Stimulated activated CD4-positive, alpha-beta T cell treated with anti-CD3 and anti-CD28 coated beads, Interleukin-2, amount 100 ng/mL, for 4 hours (primary cell): Measurements from ENCODE around the gene SNX10.

ENCODE experiments used
- DNase-seq: peaks from one replicate; pipeline ENCODE4 v3.0.0-alpha.2; 2020; ENCODE audit warnings: low read depth

Gene SNX10

DNA sequence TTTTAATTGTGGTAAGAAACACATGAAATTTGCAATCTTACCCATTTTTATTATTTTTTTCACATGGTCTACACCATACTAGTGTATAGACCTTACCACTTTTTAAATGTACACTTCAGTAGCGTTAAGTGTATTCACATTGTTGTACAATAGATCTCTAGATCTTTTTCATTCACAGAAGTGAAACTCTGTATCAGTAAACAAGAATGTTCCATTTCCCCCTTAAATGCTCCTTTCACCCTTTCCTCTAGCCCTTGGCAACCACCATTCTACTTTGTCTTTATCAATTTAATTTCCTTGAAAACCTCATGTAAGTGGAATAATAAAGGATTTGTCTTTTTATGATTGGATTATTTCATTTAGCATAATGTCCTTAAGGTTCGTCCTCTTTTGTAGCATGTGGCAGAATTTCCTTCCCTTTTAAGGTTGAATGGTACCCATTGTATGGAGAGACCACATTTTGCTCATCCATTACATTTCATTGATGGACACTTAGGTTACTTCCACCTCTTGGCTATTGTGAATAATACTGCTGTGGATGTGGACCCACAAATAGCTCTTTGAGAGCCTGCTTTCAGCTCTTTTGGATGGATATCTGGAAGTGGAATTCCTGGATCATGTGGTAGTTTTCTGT lies 45.7 kb downstream of the SNX10 start:
- no peak for DNase-seq

DNA sequence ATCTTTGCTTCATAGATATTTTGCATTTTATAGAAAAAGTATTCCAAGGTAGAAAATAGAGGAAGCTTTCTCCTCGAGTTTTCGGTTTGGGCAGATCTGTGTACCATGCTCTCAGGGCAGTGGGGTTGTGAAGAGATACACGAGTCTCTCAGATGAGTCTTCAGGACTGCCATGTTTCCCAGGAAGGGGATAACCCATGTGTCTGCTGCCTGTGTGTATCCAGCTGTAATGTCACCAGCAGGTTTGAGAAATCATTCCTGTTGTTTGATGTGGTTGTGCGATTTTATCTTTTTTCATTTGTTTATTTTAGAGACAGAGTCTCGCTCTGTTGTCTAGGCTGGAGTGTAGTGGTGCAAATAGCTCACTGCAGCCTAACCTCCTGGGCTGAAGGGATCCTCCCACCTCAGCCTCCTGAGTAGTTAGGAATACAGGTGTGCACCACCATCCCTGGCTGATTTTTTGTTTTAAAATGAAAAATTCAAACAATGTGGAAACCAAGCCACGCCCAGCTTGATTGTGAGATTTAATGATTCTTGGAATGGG lies 48.9 kb downstream of the SNX10 start:
- DNase-seq = no peak

DNA sequence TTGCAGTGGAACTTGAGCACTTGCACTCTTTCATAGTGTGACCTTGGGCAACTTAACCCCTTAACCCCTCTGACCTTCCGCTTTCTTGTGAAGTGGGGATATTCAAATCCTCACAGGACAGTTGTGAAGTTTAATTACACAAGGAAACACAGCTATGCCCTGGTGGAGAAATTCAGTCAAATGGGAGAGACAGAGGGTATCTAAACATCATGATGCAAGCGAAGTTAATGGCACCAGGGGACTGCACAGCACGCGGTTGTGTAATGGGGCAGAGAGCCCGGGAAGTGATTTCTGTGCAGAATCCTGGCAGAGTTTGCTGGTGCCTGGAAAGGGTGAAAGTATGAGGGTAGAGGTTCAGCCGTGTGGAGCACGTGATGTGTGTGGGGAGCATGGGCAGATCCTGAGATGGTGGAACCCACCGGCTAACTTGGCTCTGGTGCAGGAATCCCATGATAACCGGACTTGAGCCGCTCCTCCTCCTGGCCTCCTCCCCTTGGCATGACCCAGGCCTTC lies 51.7 kb downstream of the SNX10 start:
- no peak for DNase-seq

DNA sequence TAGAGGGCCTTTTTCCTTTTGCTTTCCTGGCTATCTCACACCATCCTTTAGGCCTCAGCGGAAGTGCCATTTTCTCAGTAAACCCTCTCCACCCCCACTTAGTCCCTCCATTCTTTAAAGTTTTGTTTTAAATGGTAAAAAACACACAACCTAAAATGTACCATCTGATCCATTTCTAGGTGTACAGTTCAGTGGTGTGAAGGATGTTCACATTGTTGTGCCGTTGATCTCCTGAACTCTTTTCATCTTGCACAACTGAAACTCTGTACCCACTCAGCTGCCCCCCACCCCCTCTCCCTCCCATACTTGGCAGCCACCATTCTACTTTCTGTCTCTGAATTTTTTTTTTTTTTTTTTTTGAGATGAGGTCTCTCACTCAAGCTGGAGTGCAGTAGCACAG lies 52.2 kb downstream of the SNX10 start:
- no peak for DNase-seq

DNA sequence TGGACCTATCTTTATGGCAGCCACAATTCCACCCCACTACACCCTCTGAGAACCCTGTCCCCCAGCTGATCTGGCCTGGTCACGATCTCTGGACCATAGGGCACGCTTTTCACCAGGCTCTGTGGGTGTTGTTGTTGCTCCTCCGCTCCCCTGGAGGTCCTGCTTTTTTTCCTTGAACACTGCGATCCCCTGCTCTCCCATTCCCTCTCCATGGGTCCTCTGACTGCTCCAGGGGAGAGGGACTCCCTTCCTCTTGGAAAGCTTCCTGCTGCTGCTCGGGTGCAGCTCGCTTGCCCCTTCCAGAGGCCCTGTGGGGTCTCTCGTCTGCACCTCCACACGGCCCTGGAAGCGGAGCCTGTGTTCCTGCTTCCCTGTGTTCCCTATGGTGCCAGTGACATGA lies 53.5 kb downstream of the SNX10 start:
- no peak for DNase-seq

DNA sequence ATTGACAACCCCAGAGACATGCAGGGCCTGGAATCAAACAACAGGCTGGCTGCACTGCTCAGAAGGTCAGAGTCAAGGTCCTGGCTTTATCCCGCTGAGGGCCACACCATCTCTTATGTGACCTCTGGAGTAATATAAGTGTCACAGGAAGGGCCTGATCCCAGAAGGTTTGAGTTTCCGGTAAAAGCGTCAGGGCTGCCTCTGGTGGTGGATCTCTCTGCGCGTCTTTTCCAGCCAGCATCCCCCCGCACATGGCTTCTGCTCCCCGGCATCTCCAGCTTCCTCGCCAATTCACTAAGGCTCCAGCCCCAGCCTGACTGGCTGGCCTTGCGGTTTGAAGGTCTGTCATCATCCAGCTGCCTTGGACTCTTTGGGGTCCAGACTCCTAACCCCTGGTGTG lies 54.2 kb downstream of the SNX10 start:
- DNase-seq = no peak

DNA sequence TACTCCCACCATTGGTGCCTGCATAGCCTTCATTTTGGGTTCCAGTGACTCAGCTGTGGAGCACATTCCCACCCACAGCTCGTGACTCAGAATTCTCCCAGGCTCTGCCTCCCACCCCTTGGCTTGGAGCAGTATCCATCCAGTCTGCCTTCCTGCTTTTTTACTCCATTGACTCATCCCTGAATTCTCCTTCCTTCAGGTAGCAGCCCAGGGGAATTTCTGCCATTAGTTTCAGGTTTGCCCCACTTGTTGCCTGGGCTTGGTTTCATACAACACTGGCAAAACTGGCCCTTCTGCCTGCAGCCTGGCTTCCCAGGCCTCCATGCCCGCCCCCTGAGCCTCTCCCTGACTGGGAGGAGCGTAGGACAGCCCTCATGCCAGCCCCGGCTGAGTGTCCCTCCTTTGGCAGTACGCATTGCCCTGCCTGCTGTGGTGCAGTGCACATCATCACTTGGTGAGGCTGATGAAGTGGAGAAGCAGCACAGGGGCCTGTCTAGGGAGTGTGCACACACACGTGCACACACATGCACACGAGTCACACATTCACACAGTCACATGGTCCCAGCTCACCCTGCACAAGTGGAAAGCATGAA lies 55.0 kb downstream of the SNX10 start:
- DNase-seq = no peak

DNA sequence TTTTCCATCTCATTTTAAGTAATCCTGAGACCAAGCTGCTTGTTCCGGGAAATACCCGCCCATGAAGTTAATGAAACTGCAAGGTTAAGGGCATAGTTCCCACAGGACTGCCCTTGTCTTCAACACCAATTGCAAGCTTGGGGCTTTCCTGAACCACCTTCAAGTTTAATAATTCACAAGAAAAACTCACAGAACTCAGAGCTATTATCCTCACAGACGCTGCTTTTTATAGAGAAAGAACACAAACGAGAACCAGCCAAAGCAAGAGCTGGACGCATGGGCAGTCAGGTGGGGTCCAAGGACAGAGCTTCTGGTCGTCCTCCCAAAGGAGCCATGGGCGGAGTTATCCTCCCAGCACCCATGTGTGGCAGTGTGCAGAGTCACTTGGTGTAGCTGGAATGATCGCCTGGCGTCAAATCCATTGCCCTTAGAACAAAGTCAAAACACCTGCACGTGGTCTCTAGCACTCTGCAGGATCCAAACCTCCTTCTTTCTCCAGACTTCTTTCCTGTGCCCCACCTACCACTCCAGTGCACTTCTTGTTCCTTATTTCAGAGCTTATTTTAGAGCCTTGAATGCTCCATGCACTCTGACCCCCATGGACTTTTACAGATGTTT lies 56.7 kb downstream of the SNX10 start:
- no peak for DNase-seq

DNA sequence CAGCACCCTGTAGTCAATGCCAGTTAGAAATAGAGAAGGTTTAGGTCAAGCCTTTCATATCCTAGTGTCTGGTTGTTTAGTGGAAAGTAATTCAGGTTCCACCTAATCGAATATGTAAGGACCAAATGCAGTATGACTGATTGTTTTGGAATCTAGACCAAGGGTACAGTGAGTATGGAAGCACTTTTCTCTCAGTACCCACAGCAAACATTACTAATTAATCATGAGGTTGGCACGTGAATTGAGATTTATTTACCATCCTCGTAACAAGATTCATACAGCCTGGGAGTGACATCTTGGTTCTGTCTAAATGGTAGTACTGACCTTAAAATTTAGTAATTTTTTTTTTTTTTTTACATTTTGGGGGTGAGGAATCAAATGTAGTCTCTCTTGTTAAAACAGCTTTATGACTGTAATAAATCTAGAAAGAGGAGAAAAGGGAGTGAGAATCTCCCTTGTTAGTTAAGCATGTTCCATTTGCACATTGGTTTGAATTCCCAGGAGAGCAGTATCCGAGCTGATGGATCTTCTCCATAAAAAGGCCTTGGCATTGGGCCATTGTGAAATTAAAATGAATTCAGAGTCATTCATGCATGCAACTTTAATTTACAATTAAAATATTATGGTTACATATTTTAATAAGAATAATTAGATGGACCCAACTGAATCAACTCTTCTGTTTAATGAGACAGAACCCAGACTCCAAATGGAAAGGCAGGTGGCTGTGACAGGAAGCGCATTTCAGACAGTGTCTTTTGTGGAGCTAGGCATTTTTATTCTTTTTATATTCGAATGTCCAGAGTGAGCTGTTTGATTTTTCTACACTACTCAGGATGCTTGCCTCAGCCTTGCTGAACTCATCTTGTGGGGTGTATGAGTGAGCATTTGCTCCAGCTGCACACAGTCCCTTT lies 57.6 kb downstream of the SNX10 start:
- no peak for DNase-seq

DNA sequence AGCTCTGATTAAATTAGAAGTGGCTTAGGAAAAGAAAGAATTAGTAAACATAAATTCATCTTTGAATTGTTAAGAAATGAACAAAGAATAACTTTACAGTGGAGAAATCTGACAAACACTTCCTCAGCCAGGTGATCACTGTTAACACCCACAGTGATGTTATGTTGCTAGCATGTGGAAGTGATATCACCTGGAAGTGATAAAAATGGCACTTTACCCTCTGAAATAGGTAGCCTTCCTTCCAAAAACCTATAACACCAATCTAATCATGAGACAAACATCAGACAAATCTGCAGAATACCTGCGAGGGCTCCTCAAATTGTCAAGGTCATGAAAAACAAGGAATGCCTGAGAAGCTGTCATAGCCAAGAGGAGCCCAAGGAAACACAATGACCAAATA lies 59.5 kb downstream of the SNX10 start:
- DNase-seq = no peak

DNA sequence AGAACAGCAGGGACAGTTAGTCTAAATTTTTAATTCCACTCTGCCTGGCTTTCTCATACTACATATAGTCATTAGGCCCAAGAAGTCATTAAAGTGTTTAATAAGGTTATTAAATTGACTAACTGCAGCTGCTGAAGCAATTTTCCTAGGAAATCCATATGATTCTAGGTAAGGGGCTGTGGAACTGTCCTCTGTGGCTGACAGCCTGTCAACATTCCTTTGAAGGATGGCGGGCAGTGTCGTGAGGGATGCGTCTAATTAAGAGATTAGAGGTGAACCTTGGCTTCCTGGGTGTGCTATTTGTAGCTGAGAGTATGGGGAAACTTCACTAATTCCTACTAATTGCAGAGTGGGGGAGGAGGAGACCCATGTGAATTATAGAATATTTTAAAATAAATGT lies 64.6 kb downstream of the SNX10 start:
- no peak for DNase-seq

DNA sequence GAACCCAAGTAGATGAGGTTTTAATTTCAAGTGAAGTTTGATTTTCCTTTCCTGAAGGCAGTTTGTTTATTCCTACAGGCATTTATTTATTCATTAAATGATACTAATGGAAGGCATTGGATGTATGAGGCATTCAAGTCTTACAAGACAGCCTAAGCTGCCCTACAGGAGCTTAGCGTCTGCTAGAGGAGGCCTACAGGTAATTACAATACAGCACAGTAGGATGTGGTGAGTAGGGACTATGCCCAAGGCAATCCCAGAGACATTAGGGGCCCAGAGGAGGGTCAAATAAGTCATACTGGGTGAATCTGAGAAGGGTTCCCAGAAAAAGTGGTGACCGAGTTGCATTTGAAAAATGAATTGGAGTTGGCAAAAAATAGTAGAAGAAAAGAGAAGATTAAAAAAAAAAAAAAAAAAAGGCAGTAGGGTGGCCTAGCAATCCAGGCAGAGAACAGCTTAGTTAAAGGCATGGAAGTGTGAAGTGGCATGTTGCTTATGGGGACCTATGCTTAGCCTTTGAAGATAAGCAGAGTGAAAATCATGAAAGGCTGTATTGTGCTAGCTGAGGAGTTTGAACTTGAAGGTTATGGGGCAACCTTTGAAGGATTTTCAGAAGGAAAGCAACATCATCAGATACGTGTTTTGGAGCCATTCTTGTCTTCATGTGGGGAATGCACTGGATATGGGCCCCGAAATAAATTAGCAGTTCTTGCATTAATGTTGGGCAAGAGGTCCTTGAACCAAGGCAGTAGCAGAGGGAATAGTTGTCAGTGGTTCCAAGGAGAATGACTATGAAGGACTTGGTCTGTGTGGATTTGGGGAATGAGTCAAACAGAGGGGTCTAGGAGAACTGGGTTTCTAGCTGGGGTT lies 65.5 kb downstream of the SNX10 start:
- DNase-seq = no peak

DNA sequence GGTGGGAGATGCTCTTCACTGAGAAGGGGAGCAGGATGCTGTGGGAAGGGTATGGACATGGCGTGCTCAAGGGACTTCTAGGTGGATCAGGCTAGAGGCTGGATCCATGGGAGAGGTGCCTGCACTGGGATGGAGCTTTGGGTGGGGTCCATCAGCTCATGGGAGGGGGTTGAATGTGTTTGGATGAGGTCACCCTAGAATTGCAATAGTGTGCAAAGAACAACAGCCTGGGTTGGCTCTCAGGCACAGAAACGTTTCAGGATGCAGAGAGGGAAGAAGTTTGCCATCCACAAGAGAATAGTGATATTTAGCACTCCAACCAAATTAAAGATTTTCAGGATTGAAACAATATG lies 66.1 kb downstream of the SNX10 start:
- no peak for DNase-seq

DNA sequence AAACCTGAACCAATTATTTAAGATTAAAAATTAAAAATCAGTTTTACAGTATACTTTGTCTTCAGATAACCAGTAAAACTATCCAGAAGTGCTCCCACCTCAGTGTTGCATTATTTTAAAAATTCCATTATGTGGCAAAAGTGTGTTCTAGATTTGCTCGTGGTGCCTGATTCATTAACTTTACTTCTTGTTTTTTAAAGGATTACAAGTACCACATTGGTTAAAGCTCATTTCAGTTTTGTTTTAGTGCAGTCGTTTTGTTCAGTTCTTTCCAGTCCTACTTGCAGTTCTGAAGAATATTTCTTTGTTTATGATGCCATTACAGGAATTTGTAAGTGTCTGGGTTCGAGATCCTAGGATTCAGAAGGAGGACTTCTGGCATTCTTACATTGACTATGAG lies 69.0 kb downstream of the SNX10 start:
- DNase-seq = no peak

DNA sequence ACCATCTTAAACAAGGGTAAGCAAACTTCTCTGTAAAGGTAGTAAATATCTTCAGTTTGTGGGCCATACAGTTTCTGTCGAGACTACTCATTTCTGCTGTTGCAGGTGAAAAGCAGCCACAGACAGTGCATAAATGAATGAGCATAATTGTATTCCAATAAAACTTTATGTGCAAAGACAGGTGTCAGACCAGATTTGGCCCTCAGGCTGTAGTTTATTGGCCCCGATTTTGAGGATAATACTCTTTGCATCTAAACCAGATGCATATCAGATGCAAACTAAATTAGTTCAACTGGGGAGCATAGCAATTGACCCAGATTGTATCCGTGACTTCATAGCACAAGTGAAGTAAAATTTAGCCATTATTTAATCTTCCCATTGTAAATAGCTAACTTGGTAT lies 70.0 kb downstream of the SNX10 start:
- DNase-seq = no peak

DNA sequence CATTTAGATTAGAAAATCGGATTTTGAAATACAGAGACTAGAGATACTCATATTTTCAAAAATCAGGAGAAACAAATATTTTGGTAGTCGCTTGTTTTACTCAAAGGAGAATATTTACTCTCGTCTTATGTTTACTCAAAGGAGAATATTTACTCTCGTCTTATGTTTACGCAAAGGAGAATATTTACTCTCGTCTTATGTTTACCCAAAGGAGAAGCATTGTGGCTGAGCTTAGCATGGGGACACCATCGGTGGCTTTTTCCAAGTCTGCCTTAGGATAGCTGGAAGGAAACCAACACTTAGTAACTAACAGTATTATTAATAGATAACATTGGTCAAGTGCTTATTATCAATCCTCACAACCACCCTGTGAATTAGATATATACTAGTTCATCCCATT lies 71.8 kb downstream of the SNX10 start:
- no peak for DNase-seq

DNA sequence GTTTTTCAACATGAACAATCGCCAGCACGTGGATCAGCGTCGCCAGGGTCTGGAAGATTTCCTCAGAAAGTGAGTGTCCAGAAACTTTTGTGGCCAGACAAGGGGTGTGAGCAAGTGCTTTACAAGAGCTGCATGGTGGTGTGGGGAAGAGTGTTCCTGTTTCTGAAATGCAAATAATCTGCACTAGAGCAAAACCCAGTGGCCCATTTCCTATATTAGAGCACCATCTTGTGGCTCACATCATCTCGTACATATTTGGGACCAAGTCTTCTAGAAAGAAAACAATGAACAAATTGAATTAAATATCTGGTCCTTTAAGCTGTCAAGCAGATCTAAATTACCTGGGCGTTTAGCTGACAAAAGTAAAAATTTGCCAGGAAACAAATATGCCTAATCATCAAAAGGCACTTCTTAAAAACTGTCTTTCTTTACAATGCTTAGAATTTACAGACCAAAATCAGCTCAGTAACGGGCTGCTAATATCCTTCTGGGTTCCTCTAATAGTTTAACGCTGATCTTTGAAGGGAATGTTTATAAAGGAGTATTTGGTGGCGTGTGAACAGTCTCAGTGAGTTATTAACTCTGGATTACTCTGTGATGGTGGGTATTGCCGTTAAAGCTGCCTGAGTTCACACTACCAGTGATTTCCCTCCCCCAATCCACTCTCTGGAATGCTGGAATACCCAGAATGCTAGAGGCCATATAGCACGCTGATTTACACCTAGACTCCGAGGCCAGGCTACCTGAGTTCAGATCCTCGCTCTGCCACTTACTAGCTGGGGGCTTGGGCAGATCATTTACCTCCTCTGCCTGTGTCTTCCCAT lies 73.6 kb downstream of the SNX10 start:
- DNase-seq = peak; percentile 50

DNA sequence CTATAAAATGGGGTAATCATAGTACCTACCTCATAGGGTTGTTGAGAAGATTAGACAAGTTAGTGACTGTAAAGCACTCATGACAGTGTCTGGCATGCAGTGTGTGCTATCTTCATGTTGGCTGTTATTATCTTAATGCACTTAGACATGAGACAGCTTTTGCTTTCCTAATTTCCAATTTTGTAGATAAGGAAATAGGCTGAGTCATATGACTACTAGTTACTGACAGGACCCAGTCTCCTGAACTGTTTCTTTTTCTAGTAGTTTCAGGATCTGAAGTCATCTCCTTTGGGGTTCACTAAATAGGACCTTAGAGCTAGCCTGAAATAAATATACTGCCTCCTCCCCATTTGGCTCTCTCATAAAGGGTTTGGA lies 74.2 kb downstream of the SNX10 start:
- no peak for DNase-seq

DNA sequence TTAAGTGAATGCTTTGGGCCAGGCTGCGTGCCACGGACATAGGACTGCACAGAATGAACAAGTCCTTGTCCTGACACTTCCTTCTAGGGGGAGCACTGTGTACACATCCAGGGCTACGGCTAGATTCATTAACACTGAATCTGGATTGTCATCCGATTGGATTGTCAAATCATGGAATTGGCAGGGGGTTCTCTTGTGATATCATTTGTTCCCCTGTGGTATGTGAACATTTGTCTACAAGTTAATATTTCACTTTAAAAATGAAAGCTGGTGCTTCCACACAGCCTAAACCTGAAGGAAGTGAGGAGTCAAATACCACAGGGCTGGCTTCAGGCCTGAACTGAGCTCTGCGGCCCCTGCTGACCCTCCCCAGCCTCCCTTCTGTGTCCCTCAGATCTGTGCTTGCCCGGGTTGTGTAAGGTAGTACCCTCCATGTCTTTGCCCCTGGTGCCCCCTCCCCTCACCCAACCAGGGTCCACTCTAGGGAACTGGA lies 75.6 kb downstream of the SNX10 start:
- DNase-seq = no peak

DNA sequence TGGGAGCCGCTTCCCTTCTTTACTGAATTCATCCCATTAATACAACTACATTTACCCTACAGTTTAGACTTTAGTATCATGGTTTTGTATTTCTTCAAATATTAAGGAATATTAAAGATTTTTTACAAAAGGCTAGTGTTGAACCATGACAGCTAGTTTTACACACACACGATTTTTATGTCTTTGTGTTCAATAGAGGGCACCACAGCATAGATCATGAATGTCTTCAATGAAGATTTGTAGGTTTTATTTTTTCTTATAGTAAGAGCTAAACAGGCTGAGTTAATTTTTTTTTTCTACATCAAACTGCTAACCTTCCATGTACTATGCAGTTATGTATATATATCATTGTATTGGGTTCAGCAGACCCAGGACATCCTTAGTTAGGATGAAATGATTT lies 76.9 kb downstream of the SNX10 start:
- no peak for DNase-seq
